Esophagus mucosa (tissue), 1 donor: Measurements from ENCODE around the gene PTPRN2. TPM values are rescaled to one million over a fixed set of nuclear protein-coding genes. Genes with fewer than 3 reads are reported as not detected.

Source experiments
- ATAC-seq: fragments of 200-7000 bp; cut with Tn5 transposase; one replicate; pipeline ENCODE4 v1.9.1; 2020
- total RNA-seq: library from RNA; stranded (reverse); gene quantifications from one replicate; pipeline ENCODE4 v1.2.4, GENCODE V29; 2023
- donor health status: DM: yes; HTN: yes; CAD: no.

Gene PTPRN2
- total RNA-seq, 1 donor from 2014 or later: 0.44 TPM

GRCh38 chr7:158292948-158293347, 294.7 kb downstream of the PTPRN2 start:
- peak; percentile 28 for ATAC-seq

GRCh38 chr7:158291998-158292397, 295.6 kb downstream of the PTPRN2 start:
- no peak for ATAC-seq

- no peak for ATAC-seq
These were observed 297.7 kb downstream of the PTPRN2 start for GRCh38 chr7:158289761-158290523.

GRCh38 chr7:158289231-158289630, 298.4 kb downstream of the PTPRN2 start:
- ATAC-seq: no peak

GRCh38 chr7:158286210-158286609, 301.4 kb downstream of the PTPRN2 start:
- no peak for ATAC-seq

GRCh38 chr7:158285383-158285770, 302.2 kb downstream of the PTPRN2 start:
- ATAC-seq: no peak

- ATAC-seq: no peak
These were observed 302.8 kb downstream of the PTPRN2 start for GRCh38 chr7:158284617-158285382.

GRCh38 chr7:158284121-158284520, 303.5 kb downstream of the PTPRN2 start:
- peak; percentile 78 for ATAC-seq

GRCh38 chr7:158283016-158283974, 304.3 kb downstream of the PTPRN2 start:
- no peak for ATAC-seq

GRCh38 chr7:158282461-158283001, 305.1 kb downstream of the PTPRN2 start:
- ATAC-seq: no peak

GRCh38 chr7:158281441-158281840, 306.2 kb downstream of the PTPRN2 start:
- no peak for ATAC-seq

- no peak for ATAC-seq
These were observed 307.0 kb downstream of the PTPRN2 start for GRCh38 chr7:158280448-158281144.

- ATAC-seq: no peak
These were observed 307.8 kb downstream of the PTPRN2 start for GRCh38 chr7:158279539-158280447.

GRCh38 chr7:158278745-158279320, 308.8 kb downstream of the PTPRN2 start:
- peak; percentile 39 for ATAC-seq

GRCh38 chr7:158277219-158278141, 310.1 kb downstream of the PTPRN2 start:
- no peak for ATAC-seq

- ATAC-seq: no peak
These were observed 311.0 kb downstream of the PTPRN2 start for GRCh38 chr7:158276414-158277218.

- ATAC-seq: no peak
These were observed 311.8 kb downstream of the PTPRN2 start for GRCh38 chr7:158275711-158276413.

GRCh38 chr7:158274996-158275395, 312.6 kb downstream of the PTPRN2 start:
- peak; percentile 21 for ATAC-seq
